H1 (cell line): ENCODE measurements around the gene HTR4. TPM values are rescaled to one million over a fixed set of nuclear protein-coding genes. Genes with fewer than 3 reads are reported as not detected.

Experiments
- CTCF ChIA-PET: fragments of 300-600 bp; sonication (Branson Sonifier 250); formaldehyde crosslinking; loops from one replicate; lab custom pipeline; 2021; ENCODE audit not compliant: partially characterized antibody; lab: Charles Lee
- POLR2A ChIA-PET: fragments of 300-600 bp; sonication (Branson Sonifier 250); formaldehyde crosslinking; loops from one replicate; lab custom pipeline; 2021; ENCODE audit warnings: inconsistent platforms; ENCODE audit not compliant: partially characterized antibody; lab: Charles Lee
- DNase-seq, 2 experiments: peaks; one replicate each; pipeline versions ENCODE4 v3.0.0 to v3.0.0-alpha.2; 2010 to 2022; ENCODE audit warnings: low spot score in 2 of 2, low read depth in 1 of 2, mixed read lengths in 1 of 2
- FAIRE-seq: peaks from 2 replicates; lab custom pipeline; 2011; peaks lifted over from hg19 to GRCh38; lab: Jason Lieb, UNC
- H2AFZ ChIP-seq: 2 replicates; pipeline ENCODE4 v1.8.1; 2012; ENCODE audit warnings: low read length, inconsistent platforms
- H2AK5ac ChIP-seq: 2 replicates; pipeline ENCODE4 v1.6.1; 2013; ENCODE audit warnings: low read depth, low read length
- H2BK120ac ChIP-seq: replicated peaks from 2 replicates; pipeline ENCODE3; 2013; ENCODE audit warnings: low read depth, low read length, inconsistent platforms
- H2BK12ac ChIP-seq: 2 replicates; pipeline ENCODE4 v1.6.1; 2013; ENCODE audit warnings: low read depth, low read length
- H2BK15ac ChIP-seq: 2 replicates; pipeline ENCODE4 v1.6.1; 2013; ENCODE audit warnings: low read length
- H2BK20ac ChIP-seq: 2 replicates; pipeline ENCODE4 v1.6.1; 2013; ENCODE audit warnings: low read length
- H2BK5ac ChIP-seq: 2 replicates; pipeline ENCODE4 v1.6.1; 2013; ENCODE audit warnings: low read depth, low read length
- H3K14ac ChIP-seq: 2 replicates; pipeline ENCODE4 v1.6.1; 2013; ENCODE audit warnings: inconsistent platforms; ENCODE audit not compliant: insufficient read length
- H3K18ac ChIP-seq: 2 replicates; pipeline ENCODE4 v1.6.1; 2013; ENCODE audit warnings: low read length; ENCODE audit errors: extremely low read depth
- H3K23ac ChIP-seq: 2 replicates; pipeline ENCODE4 v1.6.1; 2013; ENCODE audit warnings: inconsistent platforms; ENCODE audit not compliant: insufficient read length
- H3K23me2 ChIP-seq: 2 replicates; pipeline ENCODE4 v1.6.1; 2013; ENCODE audit warnings: low read depth, low read length
- H3K27ac ChIP-seq: 2 replicates; pipeline ENCODE4 v1.6.1; 2011; ENCODE audit warnings: low read depth, low read length, inconsistent platforms
- H3K27me3 ChIP-seq, 4 experiments: replicated peaks in 1 of 4; 1 replicate in 1 of 4; 2 replicates in 3 of 4; pipeline versions ENCODE4 v1.6.1 to v1.8.1; 2011 to 2013; ENCODE audit warnings: low read length in 3 of 4, mild to moderate bottlenecking in 3 of 4, inconsistent platforms in 2 of 4, mixed read lengths in 2 of 4, moderate library complexity in 1 of 4; ENCODE audit not compliant: control insufficient read depth in 3 of 4, insufficient read depth in 3 of 4; ENCODE audit errors: extremely low read depth in 1 of 4
- H3K36me3 ChIP-seq, 4 experiments: 2 replicates each; pipeline versions ENCODE4 v1.6.1 to v1.8.1; 2011 to 2013; ENCODE audit warnings: mild to moderate bottlenecking in 4 of 4, low read length in 3 of 4, moderate library complexity in 2 of 4, control low read depth in 1 of 4, inconsistent platforms in 1 of 4; ENCODE audit not compliant: insufficient read depth in 4 of 4, control insufficient read depth in 2 of 4
- H3K4ac ChIP-seq: replicated peaks from 2 replicates; pipeline ENCODE3; 2013; ENCODE audit warnings: low read length, low read depth, mixed read lengths, inconsistent platforms; ENCODE audit not compliant: insufficient read length
- H3K4me1 ChIP-seq, 4 experiments: replicated peaks in 1 of 4; 1 replicate in 1 of 4; 2 replicates in 3 of 4; pipeline versions ENCODE4 v1.6.1 to v1.8.1; 2011 to 2013; ENCODE audit warnings: low read length in 3 of 4, inconsistent platforms in 2 of 4, mixed read lengths in 1 of 4; ENCODE audit not compliant: insufficient read depth in 4 of 4, control insufficient read depth in 3 of 4
- H3K4me2 ChIP-seq, 2 experiments: 2 replicates each; pipeline versions ENCODE4 v1.6.1 to v1.8.1; 2011 to 2013; ENCODE audit warnings: low read depth in 2 of 2, low read length in 2 of 2, control low read depth in 1 of 2, inconsistent platforms in 1 of 2, mild to moderate bottlenecking in 1 of 2; ENCODE audit not compliant: insufficient read depth in 1 of 2
- H3K4me3 ChIP-seq, 4 experiments: fragments of 200-600, 300-600 bp in 1 of 4; sonication (generic), shearing (Covaris generic), sonication (Bioruptor Twin) in 1 of 4; 2 replicates each; pipeline versions ENCODE4 v1.5.1 to v1.8.1; 2011 to 2016; ENCODE audit warnings: low read length in 4 of 4, low read depth in 3 of 4, control low read depth in 2 of 4, inconsistent platforms in 2 of 4, mild to moderate bottlenecking in 2 of 4, mixed read lengths in 1 of 4, moderate library complexity in 1 of 4; ENCODE audit not compliant: insufficient read depth in 2 of 4; ENCODE audit errors: extremely low read depth in 1 of 4
- H3K56ac ChIP-seq: replicated peaks from 2 replicates; pipeline ENCODE3; 2013; ENCODE audit warnings: low read depth, mild to moderate bottlenecking, mixed read lengths, low read length, inconsistent platforms; ENCODE audit not compliant: insufficient read length
- H3K79me1 ChIP-seq: 2 replicates; pipeline ENCODE4 v1.6.1; 2013; ENCODE audit warnings: low read depth, low read length, control low read depth
- H3K79me2 ChIP-seq, 2 experiments: 2 replicates each; pipeline versions ENCODE4 v1.6.1 to v1.8.1; 2012 to 2013; ENCODE audit warnings: low read length in 2 of 2, mild to moderate bottlenecking in 2 of 2, inconsistent platforms in 1 of 2; ENCODE audit not compliant: insufficient read depth in 2 of 2, control insufficient read depth in 1 of 2
- H3K9ac ChIP-seq, 4 experiments: replicated peaks in 1 of 4; 1 replicate in 1 of 4; 2 replicates in 3 of 4; pipeline versions ENCODE4 v1.6.1 to v1.8.1; 2011 to 2013; ENCODE audit warnings: low read depth in 3 of 4, low read length in 3 of 4, control low read depth in 2 of 4, mild to moderate bottlenecking in 2 of 4, moderate library complexity in 2 of 4, inconsistent platforms in 1 of 4; ENCODE audit errors: extremely low read depth in 1 of 4
- H3K9me3 ChIP-seq, 2 experiments: 2 replicates each; pipeline versions ENCODE4 v1.6.1 to v1.8.1; 2012 to 2013; ENCODE audit warnings: mild to moderate bottlenecking in 2 of 2, moderate library complexity in 2 of 2, control low read depth in 1 of 2, inconsistent platforms in 1 of 2, low read depth in 1 of 2, low read length in 1 of 2, mixed read lengths in 1 of 2; ENCODE audit not compliant: insufficient read depth in 2 of 2
- H4K20me1 ChIP-seq, 2 experiments: replicated peaks in 1 of 2; 2 replicates each; pipeline versions ENCODE3 to v1.8.1; 2011 to 2013; ENCODE audit warnings: inconsistent platforms in 2 of 2, low read length in 2 of 2, mild to moderate bottlenecking in 1 of 2; ENCODE audit not compliant: insufficient read depth in 2 of 2, control insufficient read depth in 1 of 2
- H4K5ac ChIP-seq: 2 replicates; pipeline ENCODE4 v1.6.1; 2013; ENCODE audit warnings: low read length, low read depth, mixed read lengths, inconsistent platforms; ENCODE audit not compliant: insufficient read length
- H4K8ac ChIP-seq: 2 replicates; pipeline ENCODE4 v1.8.0; 2013; ENCODE audit warnings: mild to moderate bottlenecking, moderate library complexity, low read length, inconsistent platforms; ENCODE audit not compliant: insufficient read depth; ENCODE audit errors: extremely low read depth
- H4K91ac ChIP-seq: replicated peaks from 2 replicates; pipeline ENCODE3; 2013; ENCODE audit warnings: low read length, mixed read lengths, inconsistent platforms; ENCODE audit not compliant: insufficient read length
- POLR2AphosphoS5 ChIP-seq: IDR thresholded peaks from 2 replicates; pipeline ENCODE4 v1.6.1; 2011; ENCODE audit warnings: low read depth, low read length
- POU5F1 ChIP-seq: IDR thresholded peaks from 2 replicates; pipeline ENCODE4 v1.6.1; 2011; ENCODE audit warnings: low read depth, mild to moderate bottlenecking, low read length, moderate library complexity
- RNF2 ChIP-seq: fragments of 200-900, 300-1000 bp; sonication (generic); IDR thresholded peaks from 2 replicates; pipeline ENCODE4 v1.7.1; 2016; ENCODE audit warnings: borderline replicate concordance, low read depth, mild to moderate bottlenecking, antibody characterized with exemption, low read length; ENCODE audit not compliant: poor library complexity, severe bottlenecking; ENCODE audit errors: missing control alignments
- SIN3A ChIP-seq, 2 experiments: IDR thresholded peaks in 1 of 2; conservative IDR thresholded peaks in 1 of 2; 2 replicates each; pipeline ENCODE4 v1.6.1; 2011 to 2012; ENCODE audit warnings: low read length in 2 of 2, improper control_type of control experiment in 1 of 2, low read depth in 1 of 2, mild to moderate bottlenecking in 1 of 2
- TEAD4 ChIP-seq: IDR thresholded peaks from 2 replicates; pipeline ENCODE4 v1.6.1; 2012; ENCODE audit warnings: low read depth, low read length, inconsistent platforms, mixed read lengths
- WGBS, 2 experiments: shearing (Covaris generic) in 1 of 2; methylation state at CpG; one replicate each; pipeline versions ENCODE4 v1.1.6 to v1.1.7; 2013 to 2015; ENCODE audit warnings: low lambda C conversion rate in 2 of 2, mixed read lengths in 2 of 2, inconsistent platforms in 1 of 2, low coverage in 1 of 2, missing lambda C conversion rate in 1 of 2; ENCODE audit not compliant: insufficient replicate concordance in 2 of 2, insufficient coverage in 1 of 2, insufficient read length in 1 of 2; ENCODE audit errors: extremely low coverage in 1 of 2, missing lambda C conversion rate in 1 of 2; 5-methylcytosine and 5-hydroxymethylcytosine counted together
- polyA plus RNA-seq, 7 experiments: library from polyadenylated mRNA; depleted of rRNA in 3 of 7; stranded (reverse) in 5 of 7; unstranded in 2 of 7; fragments of >200 nt in 5 of 7; fragments of 200-250 nt in 2 of 7; gene quantifications; 1 replicate in 5 of 7; 2 replicates in 1 of 7; 4 replicates in 1 of 7; pipeline versions ENCODE4 v1.2.1 to v1.2.3, GENCODE V29; 2011 to 2013; ENCODE audit warnings: missing spikeins in 2 of 7, mixed read lengths in 2 of 7
- total RNA-seq: library from RNA; stranded (reverse); fragmentation: NEBNext Ultra II Directional; extraction: Animal tissue kit (Norgen Biotek cat#: 25700); gene quantifications from 2 replicates; pipeline ENCODE4 v1.2.1, GENCODE V29; 2021
- TF ChIP-seq, protein P1 (sequence below): IDR thresholded peaks from 2 replicates; pipeline ENCODE4 v1.6.1; 2011; ENCODE audit warnings: low read depth, mild to moderate bottlenecking, low read length; ENCODE audit not compliant: insufficient read depth

HTR4 gene
- total and polyA plus RNA-seq, 2 of the 8 experiments (the other 6 are each of a cell fraction or from before 2014, with no cell fraction given): not detected

DNA sequence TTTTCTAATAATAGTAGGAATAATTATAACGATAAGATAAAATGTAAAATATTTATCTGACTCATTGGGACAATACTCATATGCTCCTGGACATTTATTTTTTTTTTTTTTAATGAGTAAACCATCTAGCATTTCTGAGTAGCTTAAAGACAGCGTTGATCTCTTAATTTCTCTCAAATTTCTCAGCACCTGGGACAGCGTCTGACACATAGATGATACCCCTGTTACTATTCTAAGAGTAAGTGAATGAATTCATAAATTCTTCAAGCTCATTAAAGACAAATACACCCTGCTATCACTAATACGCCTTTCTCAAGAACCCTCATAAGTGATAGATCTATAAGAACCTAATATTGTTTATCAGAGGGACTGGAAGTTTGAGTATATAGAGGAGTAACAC lies 12.0 kb upstream of the HTR4 start:
- Histone ChIP-seq H3K9ac (no peak overlapping the region), H3K23me2 (no peaks in the 10 kb centered on the region; the same call in 1 of the 2 replicates), H3K4ac (no peak overlapping the region), H4K91ac (no peak overlapping the region), H2AK5ac (no peak overlapping the region), H2BK12ac (no peak overlapping the region), H3K4me1 (no peaks in the 10 kb centered on the region), H2BK5ac (no peak overlapping the region), H3K56ac (no peak overlapping the region), H3K36me3 (no peaks in the 10 kb centered on the region), H3K27me3 (no peaks in the 10 kb centered on the region; a peak in 1 of 7 replicates), H2AFZ (no peak overlapping the region), H4K20me1 (peaks cover 0 to 1% of the 10 kb centered on the region in 2 experiments), H3K9me3 (no peaks in the 10 kb centered on the region), H3K79me2 (no peaks in the 10 kb centered on the region), H2BK120ac (no peak overlapping the region), H3K18ac (no peak overlapping the region), H4K8ac (no peak overlapping the region), H4K5ac (no peak overlapping the region), H3K27ac (no peak overlapping the region), H3K4me3 (no peak overlapping the region), H2BK20ac (no peak overlapping the region), H3K23ac (no peak overlapping the region), H3K79me1 (no peaks in the 10 kb centered on the region), H3K4me2 (no peak overlapping the region), H3K14ac (no peak overlapping the region), H2BK15ac (no peak overlapping the region)
- no peak for DNase-seq
- CTCF ChIA-PET: interaction anchor here (0.8 to 1.6 kb wide), 3 partner anchors 9 to 540 kb away, joined by 3 to 6 read pairs (median 5); no protein-coding TSS in a partner anchor
- POLR2A ChIA-PET: no interaction called here
- FAIRE-seq: no peak
- 83% methylated on average over 4 of the region's 4 CpGs; no CpG with 5 or more reads in 1 of the 2 experiments for WGBS, 2 experiments
- TF ChIP-seq TEAD4 (no peak), RNF2 (no peak), POLR2AphosphoS5 (no peak), SIN3A (conservative IDR thresholded peaks at IDR 0.05 in 1 of 2, IDR thresholded peaks at IDR 0.05 in 1 of 2; ENCODE audit: low read depth in 1 of 2, low read length in 2 of 2) (no peak), POU5F1 (no peak)
- TF ChIP-seq, protein P1, sequence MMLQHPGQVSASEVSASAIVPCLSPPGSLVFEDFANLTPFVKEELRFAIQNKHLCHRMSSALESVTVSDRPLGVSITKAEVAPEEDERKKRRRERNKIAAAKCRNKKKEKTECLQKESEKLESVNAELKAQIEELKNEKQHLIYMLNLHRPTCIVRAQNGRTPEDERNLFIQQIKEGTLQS: no peak
- TF ChIP-seq, all 59 proteins: peak for 0
